MM.1S (cell line): ENCODE data around the gene SCART1.

Experiments
- EZH2 ChIP-seq: fragments of 300-600 bp; sonication (generic); optimal IDR thresholded peaks from 2 replicates; pipeline ENCODE3; 2017; ENCODE audit warnings: low read depth, mild to moderate bottlenecking, antibody characterized with exemption, low read length, mixed read lengths
- EZH2phosphoT487 ChIP-seq: fragments of 300-600 bp; sonication (generic); IDR thresholded peaks from 2 replicates; pipeline ENCODE4 v1.6.1; 2018; ENCODE audit warnings: antibody characterized with exemption, low read length
- TF ChIP-seq, protein P1 (sequence below): fragments of 300-600 bp; sonication (generic); IDR thresholded peaks from 2 replicates; pipeline ENCODE4 v1.5.1; 2016; ENCODE audit warnings: antibody characterized with exemption, low read length, mixed read lengths

DNA sequence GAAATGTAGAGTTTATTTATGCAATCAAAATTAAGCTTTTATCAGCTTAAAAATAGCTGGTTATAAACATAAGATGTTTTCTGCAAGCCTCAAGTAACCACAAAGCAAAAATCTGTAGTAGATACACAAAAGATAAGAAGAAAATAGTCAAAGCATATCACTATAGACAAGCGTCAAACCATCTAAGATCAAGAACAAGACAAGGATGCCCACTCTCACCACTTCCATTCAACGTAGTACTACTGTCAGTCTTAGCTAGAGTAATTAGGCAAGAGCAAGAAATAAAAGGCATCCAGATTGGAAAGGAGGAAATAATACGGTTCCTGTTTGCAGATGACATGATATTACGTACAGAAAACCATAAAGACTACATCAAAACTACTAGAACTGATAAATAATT is 56.0 kb downstream of the SCART1 start:
- TF ChIP-seq, protein P1, sequence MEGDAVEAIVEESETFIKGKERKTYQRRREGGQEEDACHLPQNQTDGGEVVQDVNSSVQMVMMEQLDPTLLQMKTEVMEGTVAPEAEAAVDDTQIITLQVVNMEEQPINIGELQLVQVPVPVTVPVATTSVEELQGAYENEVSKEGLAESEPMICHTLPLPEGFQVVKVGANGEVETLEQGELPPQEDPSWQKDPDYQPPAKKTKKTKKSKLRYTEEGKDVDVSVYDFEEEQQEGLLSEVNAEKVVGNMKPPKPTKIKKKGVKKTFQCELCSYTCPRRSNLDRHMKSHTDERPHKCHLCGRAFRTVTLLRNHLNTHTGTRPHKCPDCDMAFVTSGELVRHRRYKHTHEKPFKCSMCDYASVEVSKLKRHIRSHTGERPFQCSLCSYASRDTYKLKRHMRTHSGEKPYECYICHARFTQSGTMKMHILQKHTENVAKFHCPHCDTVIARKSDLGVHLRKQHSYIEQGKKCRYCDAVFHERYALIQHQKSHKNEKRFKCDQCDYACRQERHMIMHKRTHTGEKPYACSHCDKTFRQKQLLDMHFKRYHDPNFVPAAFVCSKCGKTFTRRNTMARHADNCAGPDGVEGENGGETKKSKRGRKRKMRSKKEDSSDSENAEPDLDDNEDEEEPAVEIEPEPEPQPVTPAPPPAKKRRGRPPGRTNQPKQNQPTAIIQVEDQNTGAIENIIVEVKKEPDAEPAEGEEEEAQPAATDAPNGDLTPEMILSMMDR: no peak
- TF ChIP-seq EZH2: no peak
- TF ChIP-seq EZH2phosphoT487: no peak
